ENCODE measurements around the gene ANKRD40CL.

The ANKRD40CL gene

DNA sequence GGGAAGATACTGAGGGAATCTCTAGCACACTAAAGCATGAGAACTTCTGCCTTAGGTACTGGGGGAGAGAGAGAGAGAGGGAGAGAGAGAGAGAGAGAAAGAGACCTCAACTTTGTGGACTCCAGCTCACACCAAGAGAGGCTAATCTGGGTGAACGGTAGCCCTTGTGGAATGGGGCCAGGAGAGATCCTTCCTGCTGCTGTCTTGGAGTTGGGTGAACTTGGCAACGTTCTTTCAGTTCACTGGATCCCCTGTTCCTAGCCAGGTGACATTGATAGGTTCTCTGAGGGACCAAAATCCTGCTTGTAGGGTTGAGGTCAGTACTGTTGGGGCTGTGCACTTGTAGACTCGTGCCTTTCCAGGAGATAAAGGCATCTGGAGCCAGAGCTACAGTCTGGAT is 41.6 kb upstream of the ANKRD40CL start:
- Histone ChIP-seq H3K9ac (ENCODE audit: low read length) (no peak overlapping the region), H3K4me2 (ENCODE audit: low read length) (no peak overlapping the region), H4K20me1 (ENCODE audit: insufficient read depth, low read length) (no peaks in the 10 kb centered on the region), H3K27ac (ENCODE audit: low read length) (no peak overlapping the region), H3K4me3 (ENCODE audit: low read length) (no peak overlapping the region), H3K79me2 (ENCODE audit: low read length) (no peaks in the 10 kb centered on the region), H3K27me3 (ENCODE audit: low read depth, low read length) (peaks cover 8% of the 10 kb centered on the region; the same call in 1 of the 2 replicates), H3K4me1 (ENCODE audit: low read length) (no peaks in the 10 kb centered on the region), H3K36me3 (replicated peaks; ENCODE audit: low read depth, low read length) (no peaks in the 10 kb centered on the region), H3K9me3 (ENCODE audit: insufficient read depth, low read length) (no peaks in the 10 kb centered on the region), H2AFZ (ENCODE audit: low read depth, low read length) (no peak overlapping the region)
- TF ChIP-seq EZH2phosphoT487 (IDR thresholded peaks at IDR 0.05; ENCODE audit: low read depth) (no peak), CTCF (IDR thresholded peaks at IDR 0.05; ENCODE audit: low read depth, low read length) (no peak)

- no peaks in the 10 kb centered on the region for H3K36me3 ChIP-seq (replicated peaks; ENCODE audit: low read depth, low read length)
- no peaks in the 10 kb centered on the region for H3K9me3 ChIP-seq (ENCODE audit: insufficient read depth, low read length)
- no peaks in the 10 kb centered on the region for H4K20me1 ChIP-seq (ENCODE audit: insufficient read depth, low read length)
- no peaks in the 10 kb centered on the region for H3K4me1 ChIP-seq (ENCODE audit: low read length)
- H3K4me3 ChIP-seq (ENCODE audit: low read length): no peak overlapping the region
- peaks cover 8% of the 10 kb centered on the region; the same call in 1 of the 2 replicates for H3K27me3 ChIP-seq (ENCODE audit: low read depth, low read length)
- no peak overlapping the region for H3K4me2 ChIP-seq (ENCODE audit: low read length)
- TF ChIP-seq EZH2phosphoT487 (IDR thresholded peaks at IDR 0.05; ENCODE audit: low read depth): no peak
- TF ChIP-seq CTCF (IDR thresholded peaks at IDR 0.05; ENCODE audit: low read depth, low read length): no peak
- no peak overlapping the region for H3K9ac ChIP-seq (ENCODE audit: low read length)
- H3K79me2 ChIP-seq (ENCODE audit: low read length): no peaks in the 10 kb centered on the region
- H3K27ac ChIP-seq (ENCODE audit: low read length): no peak overlapping the region
- no peak overlapping the region for H2AFZ ChIP-seq (ENCODE audit: low read depth, low read length)
These were observed 41.1 kb upstream of the ANKRD40CL start for GRCh38 chr17:50808413-50808812.

DNA sequence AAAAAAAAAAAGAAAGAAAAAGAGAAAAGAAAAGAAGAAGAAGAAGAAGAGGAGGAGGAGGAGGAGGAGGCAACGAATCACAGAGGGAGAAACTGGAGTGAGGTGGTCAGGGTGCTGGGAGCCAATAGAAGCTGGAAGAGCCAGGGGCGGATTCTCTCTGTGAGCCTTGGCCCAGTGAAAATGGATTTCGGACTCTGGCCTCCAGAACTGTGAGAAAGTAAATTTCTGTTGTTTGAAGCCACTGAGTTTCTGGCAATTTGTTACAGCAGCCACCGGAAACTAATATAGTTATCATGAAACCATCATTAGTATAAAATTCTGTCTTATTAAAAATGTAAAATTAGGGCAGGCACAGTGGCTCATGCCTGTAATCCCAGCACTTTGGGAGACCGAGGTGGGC is 40.4 kb upstream of the ANKRD40CL start:
- Histone ChIP-seq H4K20me1 (ENCODE audit: insufficient read depth, low read length) (no peaks in the 10 kb centered on the region), H3K4me2 (ENCODE audit: low read length) (no peak overlapping the region), H3K36me3 (replicated peaks; ENCODE audit: low read depth, low read length) (no peaks in the 10 kb centered on the region), H3K9me3 (ENCODE audit: insufficient read depth, low read length) (no peaks in the 10 kb centered on the region), H3K9ac (ENCODE audit: low read length) (no peak overlapping the region), H3K27ac (ENCODE audit: low read length) (no peak overlapping the region), H2AFZ (ENCODE audit: low read depth, low read length) (no peak overlapping the region), H3K27me3 (ENCODE audit: low read depth, low read length) (peaks cover 8% of the 10 kb centered on the region; the same call in 1 of the 2 replicates), H3K79me2 (ENCODE audit: low read length) (no peaks in the 10 kb centered on the region), H3K4me3 (ENCODE audit: low read length) (no peak overlapping the region), H3K4me1 (ENCODE audit: low read length) (no peaks in the 10 kb centered on the region)
- TF ChIP-seq CTCF (IDR thresholded peaks at IDR 0.05; ENCODE audit: low read depth, low read length) (no peak), EZH2phosphoT487 (IDR thresholded peaks at IDR 0.05; ENCODE audit: low read depth) (no peak)

DNA sequence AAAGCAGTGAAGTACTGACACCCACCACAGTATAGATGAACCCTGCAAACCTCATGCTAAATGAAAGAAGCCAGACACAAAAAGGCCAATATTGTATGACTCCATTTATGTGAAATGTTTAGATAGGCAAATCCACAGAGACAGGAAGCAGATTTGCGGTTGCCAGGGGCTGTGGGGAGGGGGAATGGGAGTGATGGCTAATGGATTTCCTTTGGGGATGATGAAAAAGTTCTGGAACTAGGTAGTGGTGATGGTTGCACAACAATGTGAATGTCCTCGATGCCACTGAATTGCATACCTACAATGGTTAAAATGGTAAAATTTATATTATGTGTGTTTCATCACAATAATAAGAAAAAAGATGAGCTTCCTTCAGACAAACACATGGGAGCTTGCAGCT is 39.7 kb upstream of the ANKRD40CL start:
- Histone ChIP-seq H3K4me2 (ENCODE audit: low read length) (no peak overlapping the region), H3K4me1 (ENCODE audit: low read length) (no peaks in the 10 kb centered on the region), H3K36me3 (replicated peaks; ENCODE audit: low read depth, low read length) (no peaks in the 10 kb centered on the region), H3K79me2 (ENCODE audit: low read length) (no peaks in the 10 kb centered on the region), H3K9ac (ENCODE audit: low read length) (no peak overlapping the region), H3K9me3 (ENCODE audit: insufficient read depth, low read length) (no peaks in the 10 kb centered on the region), H3K27ac (ENCODE audit: low read length) (no peak overlapping the region), H3K27me3 (ENCODE audit: low read depth, low read length) (peaks cover 8% of the 10 kb centered on the region; the same call in 1 of the 2 replicates), H2AFZ (ENCODE audit: low read depth, low read length) (no peak overlapping the region), H4K20me1 (ENCODE audit: insufficient read depth, low read length) (no peaks in the 10 kb centered on the region), H3K4me3 (ENCODE audit: low read length) (no peak overlapping the region)
- TF ChIP-seq CTCF (IDR thresholded peaks at IDR 0.05; ENCODE audit: low read depth, low read length): no peak
- TF ChIP-seq EZH2phosphoT487 (IDR thresholded peaks at IDR 0.05; ENCODE audit: low read depth): no peak

Data from OCI-LY3 (cell line).